Renal cortical epithelial cell (primary cell): ENCODE measurements around the gene CISTR. TPM values are rescaled to one million over a fixed set of nuclear protein-coding genes. Genes with fewer than 3 reads are reported as not detected.
A peak's percentile ranks its signal among the peaks of the same experiment; 100 is the strongest.
"Not testable (repeated sequence)": the region's sequence is repeated elsewhere in the genome, so short reads cannot be mapped to it uniquely, and the experiment has no call there.

Experiments used
- DNase-seq: peaks from one replicate; pipeline ENCODE4 v3.0.0-alpha.2; 2011; ENCODE audit warnings: low read depth
- total RNA-seq: library from RNA; depleted of rRNA; stranded (reverse); fragments of >200 nt; gene quantifications from 2 replicates; pipeline ENCODE4 v1.2.3, GENCODE V29; 2014

Gene CISTR
- total RNA-seq, result not detected in 2 replicates

GRCh38 chr12:53751336-53752191 lies at the start of gene CISTR:
CISTR (minus strand) TSS chr12:53751979.
- DNase-seq, result no peak

DNA sequence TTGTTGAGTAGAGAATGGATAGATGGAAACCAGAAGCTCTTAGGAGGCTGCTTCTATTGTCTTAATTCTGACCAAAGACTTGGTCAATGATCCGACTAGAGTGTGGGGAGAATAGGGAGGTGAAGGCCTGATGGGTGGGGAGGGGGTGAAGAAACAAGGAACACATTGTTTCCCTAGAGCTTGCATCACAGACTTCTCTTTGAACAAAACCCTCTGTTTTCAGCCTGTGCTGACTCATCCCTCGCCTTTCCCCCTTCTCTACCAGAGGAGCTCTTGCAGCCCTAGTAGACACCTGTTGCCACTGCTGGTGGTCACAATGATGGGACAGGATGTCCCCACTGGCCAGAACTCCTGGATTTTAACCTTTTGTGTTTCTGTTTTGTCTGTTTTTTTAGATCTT lies 46.8 kb upstream of the CISTR start:
- DNase-seq, result peak; percentile 54

DNA sequence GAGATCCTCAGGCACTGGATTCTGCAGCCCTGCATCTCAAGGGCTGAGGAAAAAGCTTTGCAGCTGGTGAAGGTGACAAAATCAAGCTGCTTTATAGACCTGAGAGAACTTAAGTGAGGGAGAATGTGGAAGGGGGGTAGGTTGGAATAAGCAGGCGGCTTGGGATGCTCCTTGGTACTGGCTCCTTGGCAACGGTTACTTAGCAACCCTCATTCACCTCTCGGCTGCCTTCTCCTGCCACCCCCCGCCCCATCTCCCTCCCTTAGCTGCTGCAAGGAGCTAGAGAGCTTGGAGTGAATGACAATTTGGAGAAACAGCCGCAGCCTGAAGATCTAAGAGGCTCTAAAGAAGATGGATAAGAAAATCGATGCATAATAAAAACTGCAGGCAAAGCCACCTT lies 44.1 kb upstream of the CISTR start:
- no peak for DNase-seq

- DNase-seq, result no peak
These were observed 41.4 kb upstream of the CISTR start for GRCh38 chr12:53793221-53793620.

DNA sequence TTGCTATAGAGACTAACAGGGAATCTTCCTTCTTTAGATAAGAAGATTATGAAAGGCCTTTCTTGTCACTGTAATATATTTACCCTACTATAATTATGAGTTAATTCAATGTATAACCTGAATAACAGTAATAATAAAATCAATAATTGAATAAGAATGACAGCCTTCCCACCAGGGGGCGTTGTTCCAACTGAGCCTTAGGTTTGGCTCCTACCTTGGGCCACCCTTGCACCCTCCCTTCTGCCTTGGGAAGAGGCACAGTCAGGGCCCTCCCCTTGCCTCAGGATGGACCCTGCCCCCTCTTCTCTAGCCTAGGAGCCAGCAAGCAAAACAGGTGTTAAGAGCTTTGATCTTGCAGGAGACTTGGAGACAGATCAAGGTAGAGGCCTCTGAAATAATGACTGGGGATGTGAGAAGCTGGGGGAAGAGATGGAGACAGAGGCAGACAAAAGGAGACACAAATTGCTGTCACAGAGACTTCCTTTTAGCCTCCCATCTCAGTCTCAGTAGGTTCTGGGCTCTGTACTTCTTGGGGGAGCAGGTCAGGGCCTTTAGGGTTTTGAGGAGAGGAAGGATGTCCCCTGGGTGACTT lies 40.1 kb upstream of the CISTR start:
- peak; percentile 7 for DNase-seq

- no peak for DNase-seq
These were observed 37.8 kb upstream of the CISTR start for GRCh38 chr12:53789570-53789969.

GRCh38 chr12:53788892-53789291 lies 37.1 kb upstream of the CISTR start:
- no peak for DNase-seq

DNA sequence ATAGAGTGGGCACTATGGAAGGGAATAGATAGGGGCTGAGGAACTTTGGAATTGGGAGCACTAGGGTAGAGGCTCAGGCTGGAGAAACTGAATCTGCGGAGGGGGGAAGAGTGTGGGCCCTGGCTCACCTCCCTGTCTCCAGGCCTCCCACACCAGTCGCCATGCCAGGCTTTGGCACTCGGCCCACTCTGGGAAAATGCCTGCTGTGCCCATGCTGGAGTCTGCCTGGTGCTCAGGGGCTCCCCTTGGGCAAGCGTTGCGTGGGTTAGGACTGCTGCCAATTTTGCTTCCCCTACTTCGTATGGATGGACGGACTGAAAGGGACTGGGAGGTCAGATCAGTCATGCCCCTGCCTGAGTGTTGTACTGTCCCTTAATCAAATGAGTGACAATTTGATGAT lies 34.6 kb upstream of the CISTR start:
- DNase-seq, result no peak

- DNase-seq, result no peak
These were observed 33.4 kb upstream of the CISTR start for GRCh38 chr12:53785161-53785560.

GRCh38 chr12:53782093-53782703 lies 30.4 kb upstream of the CISTR start:
- DNase-seq, result no peak

DNA sequence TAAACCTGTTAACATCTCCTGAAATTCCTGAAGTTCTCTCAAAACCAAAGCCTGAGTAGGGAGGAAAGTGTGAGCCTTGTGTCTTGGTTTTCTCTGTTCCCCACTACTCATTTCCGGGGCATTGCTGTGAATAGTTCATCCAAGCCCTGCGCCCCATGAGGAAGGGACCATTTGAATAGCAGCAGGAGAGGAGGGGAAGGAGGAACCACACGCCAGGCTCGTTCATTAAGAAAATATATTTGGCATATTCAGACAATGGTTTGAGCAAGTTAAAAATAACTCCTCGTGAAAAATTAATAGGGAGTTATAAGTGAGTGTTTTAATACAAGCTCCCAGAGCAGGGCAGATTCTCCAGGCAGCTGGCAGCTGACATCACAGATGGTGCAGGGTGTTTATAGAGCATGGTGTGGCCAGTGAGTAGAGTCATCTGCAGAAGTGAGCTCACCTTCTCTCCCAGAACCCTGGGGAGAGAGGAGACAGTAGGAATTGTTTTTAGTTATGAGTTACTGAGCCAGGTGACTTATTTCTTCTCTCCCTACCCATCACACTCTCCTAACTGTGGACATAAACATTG lies 29.5 kb upstream of the CISTR start:
- DNase-seq, result no peak

DNA sequence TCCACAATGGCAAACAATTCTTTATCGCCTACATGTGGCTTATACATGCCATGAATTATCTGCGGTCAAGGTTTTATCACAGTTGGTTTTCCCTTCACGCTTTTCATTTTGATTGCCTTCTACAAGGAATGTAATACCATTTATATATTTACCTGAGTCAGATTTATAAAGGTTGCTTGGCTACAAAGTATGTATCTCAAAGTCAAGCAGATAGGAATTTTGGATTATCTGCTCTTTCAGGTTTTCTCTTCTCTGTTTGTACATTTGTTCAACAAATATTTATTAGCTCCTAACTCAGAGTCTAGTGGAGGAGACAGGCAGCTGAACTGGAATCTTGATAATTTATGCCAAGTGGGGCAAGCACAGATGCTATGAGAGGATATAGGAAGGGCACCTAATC lies 28.5 kb upstream of the CISTR start:
- no peak for DNase-seq

DNA sequence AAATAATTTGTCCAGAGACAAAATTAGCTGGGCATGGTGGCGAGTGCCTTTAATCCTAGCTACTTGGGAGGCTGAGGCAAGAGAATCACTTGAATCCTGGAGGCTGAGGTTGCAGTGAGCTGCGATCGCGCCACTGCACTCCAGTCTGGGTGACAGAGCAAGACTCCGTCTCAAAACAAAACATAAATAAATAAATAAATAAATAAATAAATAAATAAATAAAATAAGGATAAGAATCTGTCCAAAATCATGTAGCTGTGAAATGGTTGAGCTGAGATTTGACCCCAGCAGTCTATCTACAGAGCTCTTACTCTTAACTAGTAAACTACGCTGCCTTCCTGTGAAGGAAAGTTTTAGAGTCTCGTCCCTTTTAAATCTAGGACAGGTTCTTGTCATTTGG lies 27.9 kb upstream of the CISTR start:
- DNase-seq, result not testable (repeated sequence)

DNA sequence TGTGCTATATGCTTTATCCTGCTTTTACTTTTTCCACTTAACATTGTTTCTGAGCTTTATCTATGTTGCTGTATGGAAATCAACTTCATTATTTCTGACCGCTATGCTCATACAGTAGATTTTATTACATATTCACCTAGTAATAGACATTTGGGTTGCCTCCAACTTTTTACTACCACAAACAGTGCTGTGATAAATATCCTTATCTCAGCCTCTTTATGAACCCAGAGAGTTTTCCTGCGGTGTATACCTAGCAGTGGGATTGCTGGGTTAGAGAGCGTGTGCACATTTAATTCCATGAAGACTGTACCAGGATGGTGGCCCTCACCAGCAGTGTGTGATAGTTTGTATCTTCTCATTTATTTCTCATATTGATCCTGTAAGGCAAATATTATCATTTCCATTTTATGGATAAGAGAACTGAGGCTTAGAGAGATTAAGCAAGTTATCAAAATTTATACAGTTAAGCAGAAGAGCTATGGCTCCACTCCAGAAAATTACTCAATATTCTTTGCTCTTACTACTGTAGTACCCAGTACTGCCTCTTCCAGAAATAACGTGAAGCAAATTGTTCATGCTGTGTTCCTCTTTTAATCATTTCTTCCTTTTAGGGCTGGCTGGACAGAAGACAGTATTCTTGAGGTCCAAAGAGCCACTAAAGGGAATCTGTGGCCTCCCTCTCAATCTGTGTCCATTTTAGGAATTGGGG lies 26.3 kb upstream of the CISTR start:
- no peak for DNase-seq

- no peak for DNase-seq
These were observed 25.6 kb upstream of the CISTR start for GRCh38 chr12:53777412-53777811.

DNA sequence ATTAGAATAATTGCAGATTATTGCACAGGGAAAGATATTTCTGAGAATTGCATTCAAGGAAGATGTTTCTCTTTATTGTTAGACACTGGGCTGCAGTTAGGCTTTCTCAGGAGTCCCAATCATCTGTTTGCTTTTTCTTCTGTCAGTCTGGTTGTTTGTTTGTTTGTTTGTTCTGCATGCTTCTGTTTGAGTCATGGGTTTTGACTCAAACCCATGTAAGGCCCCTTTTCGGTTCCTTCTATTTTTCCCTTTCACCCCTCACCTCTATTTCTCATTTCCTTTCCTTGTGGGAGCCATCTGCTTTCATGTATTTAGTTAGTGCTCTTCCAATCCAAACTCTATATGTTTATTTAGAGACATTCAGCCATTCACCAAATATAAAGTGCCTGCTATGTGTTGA lies 25.1 kb upstream of the CISTR start:
- DNase-seq, result no peak

GRCh38 chr12:53775478-53776145 lies 23.8 kb upstream of the CISTR start:
- DNase-seq, result no peak

DNA sequence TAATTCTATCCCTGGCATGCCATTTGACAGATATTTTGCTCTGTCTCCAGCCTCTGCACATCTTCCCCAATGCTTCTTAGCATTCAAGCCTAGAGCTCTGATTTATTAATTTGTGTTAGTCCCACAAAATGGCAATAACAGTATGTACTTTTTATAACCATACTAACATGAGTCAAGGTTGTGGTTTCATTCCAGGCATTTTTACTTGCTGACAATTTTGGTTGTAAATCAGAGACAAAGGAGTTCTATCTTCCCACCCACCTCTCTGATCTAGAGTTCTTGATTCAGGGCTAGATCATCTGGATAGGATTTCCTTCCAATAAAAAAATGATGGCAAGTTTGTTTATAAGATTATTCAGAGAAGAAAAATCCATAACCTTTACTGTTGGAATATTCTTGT lies 18.5 kb upstream of the CISTR start:
- DNase-seq, result peak; percentile 88

- no peak for DNase-seq
These were observed 17.2 kb upstream of the CISTR start for GRCh38 chr12:53768976-53769375.

- DNase-seq, result no peak
These were observed 15.1 kb upstream of the CISTR start for GRCh38 chr12:53766881-53767280.

- no peak for DNase-seq
These were observed 14.1 kb upstream of the CISTR start for GRCh38 chr12:53765891-53766290.

DNA sequence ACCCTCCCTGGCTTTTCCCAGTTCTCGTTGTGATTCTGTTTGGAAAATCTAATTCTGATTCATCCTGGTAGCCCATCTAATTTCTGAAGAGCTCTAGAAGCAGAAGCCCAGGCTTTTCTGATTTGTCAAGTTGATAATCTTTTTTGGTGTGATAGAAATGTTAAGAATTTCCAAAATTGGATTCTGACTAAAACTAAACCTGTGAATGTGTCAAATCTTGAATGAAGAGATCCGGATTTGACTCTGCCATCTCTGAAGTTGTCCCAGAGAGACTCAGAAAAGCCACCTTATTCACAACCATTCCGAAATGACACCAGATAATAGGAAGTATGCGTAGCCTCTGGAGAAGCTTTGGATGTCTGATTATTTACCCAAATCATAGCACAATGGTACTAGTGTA lies 12.8 kb upstream of the CISTR start:
- no peak for DNase-seq
